ENCODE measurements around the gene LRRC46. TPM values are rescaled to one million over a fixed set of nuclear protein-coding genes. Genes with fewer than 3 reads are reported as not detected.

Gene LRRC46
- total and polyA plus RNA-seq, 10 donors, result 0.42 to 1.4 (median 1.1) TPM

DNA sequence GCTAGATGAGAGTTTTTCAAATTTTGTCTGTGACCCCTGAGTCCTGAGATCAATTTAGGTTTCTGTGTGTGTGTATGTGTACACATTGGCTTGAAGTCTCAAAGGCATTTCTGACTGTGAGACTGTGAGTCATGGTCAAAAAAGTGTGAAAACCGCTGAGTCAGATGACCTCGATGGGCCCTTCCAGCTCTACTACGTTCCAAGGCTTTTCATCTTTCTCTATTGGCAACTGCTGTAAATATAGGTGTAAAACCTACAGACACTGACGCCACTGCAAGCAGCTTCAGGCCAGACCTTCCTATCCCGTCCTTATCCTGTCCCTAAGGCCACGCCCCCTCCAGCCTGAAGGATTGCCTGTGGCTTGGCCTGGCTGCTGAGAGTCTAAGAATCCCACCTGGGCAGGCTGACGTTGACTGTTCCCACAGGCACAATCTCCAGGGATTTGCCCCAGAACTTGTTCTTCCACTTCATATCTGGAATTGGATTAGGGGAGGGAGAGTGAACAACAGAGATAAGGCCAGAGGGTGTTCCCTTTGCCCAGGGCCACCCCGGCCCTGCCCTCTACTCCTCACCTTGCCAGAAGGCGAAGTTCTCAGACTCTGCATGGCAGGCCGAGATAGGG is 21.2 kb upstream of the LRRC46 start:
- WGBS, 5 donors, result 63 to 84% (median 75%) methylated on average over 9 to 10 of the region's 10 CpGs
- peaks cover 0 to 94% (median 82%) of the 10 kb centered on the region in 6 donors for H3K36me3 ChIP-seq

DNA sequence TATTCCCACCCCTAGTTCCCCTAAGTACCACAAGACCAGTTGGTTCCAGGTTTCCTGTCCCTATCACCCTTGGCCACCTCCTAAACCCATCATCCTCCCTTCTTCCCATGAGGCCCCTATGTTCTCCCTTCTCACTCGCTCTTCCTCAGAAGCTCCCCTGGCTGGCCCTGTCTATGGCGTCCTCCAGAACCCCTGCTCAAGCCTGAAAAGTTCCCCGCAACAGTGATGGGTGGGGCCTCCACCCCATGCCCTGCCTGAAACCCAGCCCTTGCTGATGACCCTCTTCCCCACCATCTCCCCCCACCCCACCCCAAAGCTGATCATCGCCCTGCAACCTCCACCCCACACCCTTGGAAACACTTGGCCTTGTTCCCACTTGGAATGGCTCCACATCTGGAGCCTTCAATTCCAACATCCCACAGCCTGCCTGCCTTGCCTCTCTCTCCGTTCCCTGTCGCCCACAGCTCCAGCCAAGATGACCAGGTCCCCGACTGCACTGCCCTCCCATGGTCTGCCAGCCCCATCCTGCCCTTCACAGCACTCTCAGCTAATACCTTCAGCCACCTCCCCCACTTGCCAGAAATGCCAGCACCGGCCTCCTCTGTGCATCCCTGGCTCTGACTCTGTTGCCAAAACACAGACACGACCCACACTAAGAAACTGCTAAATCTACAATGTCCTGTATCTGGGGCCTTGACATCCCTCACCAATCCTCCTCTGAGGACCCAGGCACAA is 20.4 kb upstream of the LRRC46 start:
- peak overlapping the region in 1 of 8 donors; percentile 5 for H3K27ac ChIP-seq
- no peaks in the 10 kb centered on the region for H3K9me3 ChIP-seq
- intact Hi-C loops (cut with DNase I; ENCODE audit: low total_unique reads), result no loop called here
- 76 to 93% (median 90%) methylated on average over 9 of the region's 9 CpGs for WGBS, 5 donors
- peaks cover 0 to 5% (median 0%) of the 10 kb centered on the region in 6 donors for H3K4me1 ChIP-seq
- no peak for TF ChIP-seq POLR2A (IDR thresholded peaks at IDR 0.05)
- no peak for TF ChIP-seq POLR2AphosphoS5 (IDR thresholded peaks at IDR 0.05)
- TF ChIP-seq, protein P1, sequence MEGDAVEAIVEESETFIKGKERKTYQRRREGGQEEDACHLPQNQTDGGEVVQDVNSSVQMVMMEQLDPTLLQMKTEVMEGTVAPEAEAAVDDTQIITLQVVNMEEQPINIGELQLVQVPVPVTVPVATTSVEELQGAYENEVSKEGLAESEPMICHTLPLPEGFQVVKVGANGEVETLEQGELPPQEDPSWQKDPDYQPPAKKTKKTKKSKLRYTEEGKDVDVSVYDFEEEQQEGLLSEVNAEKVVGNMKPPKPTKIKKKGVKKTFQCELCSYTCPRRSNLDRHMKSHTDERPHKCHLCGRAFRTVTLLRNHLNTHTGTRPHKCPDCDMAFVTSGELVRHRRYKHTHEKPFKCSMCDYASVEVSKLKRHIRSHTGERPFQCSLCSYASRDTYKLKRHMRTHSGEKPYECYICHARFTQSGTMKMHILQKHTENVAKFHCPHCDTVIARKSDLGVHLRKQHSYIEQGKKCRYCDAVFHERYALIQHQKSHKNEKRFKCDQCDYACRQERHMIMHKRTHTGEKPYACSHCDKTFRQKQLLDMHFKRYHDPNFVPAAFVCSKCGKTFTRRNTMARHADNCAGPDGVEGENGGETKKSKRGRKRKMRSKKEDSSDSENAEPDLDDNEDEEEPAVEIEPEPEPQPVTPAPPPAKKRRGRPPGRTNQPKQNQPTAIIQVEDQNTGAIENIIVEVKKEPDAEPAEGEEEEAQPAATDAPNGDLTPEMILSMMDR (IDR thresholded peaks at IDR 0.05 in 8 of 11, conservative IDR thresholded peaks at IDR 0.05 in 3 of 11), result no peak
- DNase-seq, result no peak
- H3K27me3 ChIP-seq (replicated peaks in 1 of 7), result no peaks in the 10 kb centered on the region
- H3K36me3 ChIP-seq, result peaks cover 0 to 100% (median 90%) of the 10 kb centered on the region in 6 donors
- H3K4me3 ChIP-seq, result no peak overlapping the region

More for the DNA sequence above, 21.2 kb upstream of the LRRC46 start:
- peaks cover 0 to 5% (median 0%) of the 10 kb centered on the region in 6 donors for H3K4me1 ChIP-seq
- no peaks in the 10 kb centered on the region for H3K9me3 ChIP-seq
- peak overlapping the region in 3 of 8 donors; percentile 2 to 9 (median 5) for H3K27ac ChIP-seq
- intact Hi-C loops (cut with DNase I; ENCODE audit: low total_unique reads), result no loop called here
- no peak for DNase-seq
- H3K4me3 ChIP-seq, result no peak overlapping the region
- no peaks in the 10 kb centered on the region for H3K27me3 ChIP-seq (replicated peaks in 1 of 7)
- TF ChIP-seq POLR2AphosphoS5 (IDR thresholded peaks at IDR 0.05) (no peak), POLR2A (IDR thresholded peaks at IDR 0.05) (no peak)
- TF ChIP-seq, protein P1 (IDR thresholded peaks at IDR 0.05 in 8 of 11, conservative IDR thresholded peaks at IDR 0.05 in 3 of 11), result no peak

DNA sequence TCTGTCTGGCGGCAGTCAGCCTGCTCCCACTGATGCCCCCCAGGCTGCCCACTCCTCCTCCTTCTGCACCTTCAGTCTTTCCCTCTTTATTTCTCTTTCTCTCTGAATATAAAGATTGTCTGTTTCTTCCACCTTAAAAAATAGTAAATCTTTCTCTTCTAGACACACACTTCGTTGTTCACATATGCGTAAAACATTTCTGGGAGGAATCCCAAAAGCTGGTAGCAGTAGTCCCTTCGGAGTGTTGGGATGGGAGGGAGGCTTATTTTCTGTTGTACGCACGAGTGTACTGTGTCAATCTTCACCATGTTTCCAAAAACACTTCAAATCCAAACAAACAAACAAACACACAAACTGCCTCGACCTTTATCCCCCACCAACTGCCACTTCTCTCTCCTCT is 19.8 kb upstream of the LRRC46 start:
- Histone ChIP-seq H3K9me3 (no peaks in the 10 kb centered on the region), H3K4me1 (peaks cover 0 to 5% (median 0%) of the 10 kb centered on the region in 6 donors), H3K27me3 (replicated peaks in 1 of 7) (no peaks in the 10 kb centered on the region), H3K4me3 (no peak overlapping the region), H3K27ac (no peak overlapping the region), H3K36me3 (peaks cover 2 to 100% (median 92%) of the 10 kb centered on the region in 6 donors)
- 61 to 95% (median 83%) methylated on average over 7 of the region's 7 CpGs for WGBS, 5 donors
- TF ChIP-seq, protein P1 (IDR thresholded peaks at IDR 0.05 in 8 of 11, conservative IDR thresholded peaks at IDR 0.05 in 3 of 11), result no peak
- TF ChIP-seq POLR2AphosphoS5 (IDR thresholded peaks at IDR 0.05), result no peak
- no peak for TF ChIP-seq POLR2A (IDR thresholded peaks at IDR 0.05)
- DNase-seq, result no peak
- intact Hi-C loops (cut with DNase I; ENCODE audit: low total_unique reads), result no loop called here

All from spleen (tissue), 11 donors.